HEK293 (cell line): ENCODE results near the gene PDAP1.
"Not testable (repeated sequence)": the region's sequence is repeated elsewhere in the genome, so short reads cannot be mapped to it uniquely, and the experiment has no call there.

Experiments
- CTCF ChIA-PET: fragments of 350-600 bp; formaldehyde crosslinking; extraction: SDS; loops from one replicate; lab custom pipeline; 2021; ENCODE audit warnings: antibody characterized with exemption; lab: Yijun Ruan, JAX
- POLR2A ChIA-PET: fragments of 300-600 bp; formaldehyde crosslinking; extraction: SDS; loops from one replicate; lab custom pipeline; 2020; ENCODE audit warnings: antibody characterized with exemption, inconsistent platforms; lab: Yijun Ruan, JAX
- H3K27ac ChIP-seq: fragments of 200-500 bp; sonication (Bioruptor generic); 2 replicates; pipeline ENCODE4 v1.5.1; 2014; ENCODE audit warnings: low read depth, low read length, control low read depth, inconsistent platforms; ENCODE audit errors: extremely low read depth
- H3K36me3 ChIP-seq, 2 experiments: fragments of 200-500 bp in 1 of 2; sonication (Bioruptor generic) in 1 of 2; 1 replicate in 1 of 2; 2 replicates in 1 of 2; pipeline ENCODE4 v1.5.1; 2014 to 2017; ENCODE audit warnings: inconsistent platforms in 2 of 2, low read length in 2 of 2; ENCODE audit not compliant: control insufficient read depth in 2 of 2, insufficient read depth in 1 of 2
- H3K4me1 ChIP-seq: fragments of 200-500 bp; sonication (Bioruptor generic); 2 replicates; pipeline ENCODE4 v1.5.1; 2014; ENCODE audit warnings: mild to moderate bottlenecking, low read length, inconsistent platforms; ENCODE audit not compliant: control insufficient read depth, insufficient read depth
- H3K4me3 ChIP-seq: 2 replicates; pipeline ENCODE4 v1.5.1; 2011; ENCODE audit warnings: low read depth, mild to moderate bottlenecking, control low read depth, low read length, moderate library complexity
- H3K9me3 ChIP-seq: fragments of 200-500 bp; sonication (Bioruptor generic); 2 replicates; pipeline ENCODE4 v1.5.1; 2014; ENCODE audit warnings: low read depth, low read length, inconsistent platforms; ENCODE audit not compliant: control insufficient read depth, insufficient read depth
- KLF16 ChIP-seq: fragments of 450-650 bp; formaldehyde crosslinking; IDR thresholded peaks from 2 replicates; pipeline ENCODE4 v1.5.1; 2017; ENCODE audit warnings: missing biosample characterization, missing genetic modification characterization
- MYNN ChIP-seq: fragments of 450-650 bp; formaldehyde crosslinking; IDR thresholded peaks from 2 replicates; pipeline ENCODE4 v1.5.1; 2016; ENCODE audit warnings: missing biosample characterization, missing genetic modification characterization, borderline replicate concordance
- SALL2 ChIP-seq: fragments of 450-650 bp; formaldehyde crosslinking; IDR thresholded peaks from 2 replicates; pipeline ENCODE4 v1.5.0; 2017; ENCODE audit warnings: missing biosample characterization, mild to moderate bottlenecking, missing genetic modification characterization, borderline replicate concordance
- SCRT1 ChIP-seq: fragments of 450-650 bp; formaldehyde crosslinking; IDR thresholded peaks from 2 replicates; pipeline ENCODE4 v1.5.1; 2016; ENCODE audit warnings: missing biosample characterization, missing genetic modification characterization, borderline replicate concordance
- YY2 ChIP-seq: fragments of 450-650 bp; formaldehyde crosslinking; IDR thresholded peaks from 2 replicates; pipeline ENCODE4 v1.5.1; 2016; ENCODE audit warnings: missing biosample characterization, missing genetic modification characterization
- ZBTB26 ChIP-seq: fragments of 450-650 bp; formaldehyde crosslinking; optimal IDR thresholded peaks from 2 replicates; pipeline ENCODE3; 2016; ENCODE audit warnings: missing biosample characterization, mild to moderate bottlenecking, missing genetic modification characterization
- ZFHX2 ChIP-seq: fragments of 450-650 bp; formaldehyde crosslinking; conservative IDR thresholded peaks from 2 replicates; pipeline ENCODE4 v1.5.1; 2016; ENCODE audit warnings: missing biosample characterization, missing genetic modification characterization
- ZNF10 ChIP-seq: fragments of 450-650 bp; formaldehyde crosslinking; IDR thresholded peaks from 2 replicates; pipeline ENCODE4 v1.5.1; 2017; ENCODE audit warnings: missing biosample characterization, missing genetic modification characterization
- ZNF112 ChIP-seq: fragments of 450-650 bp; formaldehyde crosslinking; IDR thresholded peaks from 2 replicates; pipeline ENCODE4 v1.5.0; 2017; ENCODE audit warnings: missing biosample characterization, missing genetic modification characterization
- ZNF221 ChIP-seq: fragments of 450-650 bp; formaldehyde crosslinking; IDR thresholded peaks from 2 replicates; pipeline ENCODE4 v1.5.1; 2017; ENCODE audit warnings: missing biosample characterization, missing genetic modification characterization, borderline replicate concordance
- ZNF292 ChIP-seq: fragments of 450-650 bp; formaldehyde crosslinking; IDR thresholded peaks from 2 replicates; pipeline ENCODE4 v1.5.1; 2016; ENCODE audit warnings: low read depth, missing biosample characterization, missing genetic modification characterization, borderline replicate concordance
- ZNF341 ChIP-seq: fragments of 450-650 bp; formaldehyde crosslinking; IDR thresholded peaks from 2 replicates; pipeline ENCODE4; 2016; ENCODE audit warnings: low read depth, missing biosample characterization, missing genetic modification characterization
- ZNF362 ChIP-seq: fragments of 450-650 bp; formaldehyde crosslinking; IDR thresholded peaks from 2 replicates; pipeline ENCODE4 v1.5.1; 2016; ENCODE audit warnings: missing biosample characterization, missing genetic modification characterization
- ZNF449 ChIP-seq: fragments of 450-650 bp; formaldehyde crosslinking; IDR thresholded peaks from 2 replicates; pipeline ENCODE4 v1.5.1; 2017; ENCODE audit warnings: missing biosample characterization, mild to moderate bottlenecking, missing genetic modification characterization, moderate library complexity
- ZNF600 ChIP-seq: fragments of 450-650 bp; formaldehyde crosslinking; IDR thresholded peaks from 2 replicates; pipeline ENCODE4 v1.5.1; 2016; ENCODE audit warnings: missing biosample characterization, missing genetic modification characterization
- ZNF747 ChIP-seq: fragments of 450-650 bp; formaldehyde crosslinking; IDR thresholded peaks from 2 replicates; pipeline ENCODE4 v1.5.1; 2016; ENCODE audit warnings: missing biosample characterization, missing genetic modification characterization
- ZNF785 ChIP-seq: fragments of 450-650 bp; formaldehyde crosslinking; IDR thresholded peaks from 2 replicates; pipeline ENCODE4 v1.5.1; 2016; ENCODE audit warnings: missing biosample characterization, missing genetic modification characterization
- ZSCAN18 ChIP-seq: fragments of 450-650 bp; formaldehyde crosslinking; IDR thresholded peaks from 2 replicates; pipeline ENCODE4 v1.5.1; 2016; ENCODE audit warnings: missing biosample characterization, missing genetic modification characterization

Gene PDAP1

GRCh38 chr7:99362801-99363200 is 45.6 kb downstream of the PDAP1 start:
- peaks cover 37 to 80% of the 10 kb centered on the region in 2 experiments for H3K36me3 ChIP-seq
- H3K27ac ChIP-seq = no peak overlapping the region
- no peak overlapping the region for H3K4me3 ChIP-seq
- CTCF ChIA-PET = interaction anchor here (0.6 to 1.6 kb wide), 4 partner anchors 10 to 620 kb away, joined by 3 to 7 read pairs (median 4); no protein-coding TSS in a partner anchor
- POLR2A ChIA-PET = interaction anchor here (0.6 kb wide), 1 partner anchor 165 kb away, joined by 3 read pairs; no protein-coding TSS in a partner anchor
- TF ChIP-seq SALL2 (tag by site-specific recombination) (no peak), YY2 (tag by site-specific recombination) (no peak), ZSCAN18 (no peak), ZNF10 (no peak), ZNF747 (tag by site-specific recombination) (no peak), KLF16 (tag by site-specific recombination) (no peak), ZNF112 (tag by site-specific recombination) (no peak), ZFHX2 (tag by site-specific recombination) (no peak), ZNF341 (tag by site-specific recombination) (no peak), ZBTB26 (tag by site-specific recombination) (no peak), MYNN (tag by site-specific recombination) (no peak), SCRT1 (tag by site-specific recombination) (no peak), ZNF221 (no peak), ZNF449 (tag by site-specific recombination) (no peak), ZNF362 (tag by site-specific recombination) (no peak), ZNF785 (no peak)
- H3K9me3 ChIP-seq = no peaks in the 10 kb centered on the region
- H3K4me1 ChIP-seq = no peaks in the 10 kb centered on the region

GRCh38 chr7:99359465-99360154 is 48.8 kb downstream of the PDAP1 start:
- peaks cover 33 to 75% of the 10 kb centered on the region in 2 experiments for H3K36me3 ChIP-seq

GRCh38 chr7:99358521-99358920 is 49.9 kb downstream of the PDAP1 start:
- CTCF ChIA-PET, H3K4me1 ChIP-seq, POLR2A ChIA-PET, H3K9me3 ChIP-seq, H3K4me3 ChIP-seq, H3K27ac ChIP-seq: not testable (repeated sequence)
- peaks cover 29 to 75% of the 10 kb centered on the region in 2 experiments for H3K36me3 ChIP-seq

More at GRCh38 chr7:99359465-99360154, 48.8 kb downstream of the PDAP1 start:
- POLR2A ChIA-PET = no interaction called here
- H3K4me3 ChIP-seq = no peak overlapping the region
- TF ChIP-seq ZNF600 (peak; percentile 74), ZNF292 (tag by site-specific recombination) (no peak), YY2 (tag by site-specific recombination) (no peak)
- TF ChIP-seq, all 188 proteins: peak for 1
- no peaks in the 10 kb centered on the region for H3K4me1 ChIP-seq
- H3K27ac ChIP-seq = no peak overlapping the region
- CTCF ChIA-PET = interaction anchor here (0.6 kb wide), 1 partner anchor 51 kb away, joined by 7 read pairs; no protein-coding TSS in a partner anchor
- H3K9me3 ChIP-seq = no peaks in the 10 kb centered on the region
